Stromal cell of bone marrow (primary cell): ENCODE data around the gene HOXA6.

ENCODE experiments used
- DNase-seq: peaks from one replicate; pipeline ENCODE4 v3.0.0-alpha.2; 2012; ENCODE audit warnings: low read depth

The HOXA6 gene

DNA sequence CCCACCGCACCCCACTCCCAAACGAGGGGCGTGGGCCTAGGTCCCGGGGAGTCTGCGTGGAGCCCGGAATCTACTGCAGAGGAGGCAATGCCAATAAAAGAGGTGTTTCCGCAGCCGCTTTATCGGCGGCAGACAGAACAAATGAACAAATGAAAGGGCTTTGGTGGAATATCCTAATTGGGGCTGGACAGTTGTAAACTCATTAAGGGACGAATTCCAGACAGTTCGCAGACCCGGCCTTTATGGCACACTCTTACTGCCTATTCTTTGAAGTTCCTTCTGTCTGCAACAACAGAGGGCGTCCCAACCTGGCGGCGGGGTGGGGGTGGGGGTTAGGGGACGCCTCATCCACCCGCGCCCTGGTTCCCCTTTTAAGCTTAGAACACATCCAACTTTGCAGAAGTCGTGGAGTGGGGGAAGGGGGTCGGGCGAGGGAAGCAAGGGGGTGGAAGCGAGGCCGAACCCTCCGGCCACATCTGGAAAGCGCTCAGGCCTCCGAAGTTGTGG, 13.7 kb upstream of the HOXA6 start:
- no peak for DNase-seq

DNA sequence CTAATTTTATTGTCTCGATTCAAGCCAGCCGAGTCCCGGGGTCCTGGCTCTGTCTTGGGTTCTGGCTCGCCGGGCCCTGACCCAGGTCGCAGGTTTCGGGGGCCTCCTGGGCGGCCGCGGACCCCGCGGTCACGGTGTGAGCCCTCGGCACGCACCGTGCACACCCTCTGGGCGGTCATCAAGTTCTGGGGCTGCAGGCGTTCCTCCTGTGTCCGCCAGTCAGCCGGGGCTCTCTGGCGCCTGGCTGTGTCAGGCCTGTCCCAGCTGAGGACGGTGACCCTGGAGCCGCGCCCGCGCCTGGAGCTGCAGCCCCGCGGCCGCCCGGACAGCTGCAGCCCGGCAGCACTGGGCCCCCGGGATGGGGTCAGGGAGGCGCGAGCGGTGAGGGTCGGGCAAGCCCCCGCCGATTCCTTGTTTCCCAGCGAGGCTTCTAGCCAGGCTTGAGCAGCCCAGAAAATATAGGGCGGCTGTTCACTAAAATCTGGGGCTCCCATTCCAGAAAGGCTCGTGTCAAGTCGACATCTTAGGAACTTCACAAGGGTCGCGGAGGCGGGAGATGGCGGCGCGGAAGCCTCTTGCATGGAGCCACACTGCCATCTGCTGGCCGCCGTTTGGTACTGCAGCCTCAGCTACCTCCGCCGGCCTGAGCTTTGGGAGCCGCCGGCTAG, 13.1 kb upstream of the HOXA6 start:
- no peak for DNase-seq

DNA sequence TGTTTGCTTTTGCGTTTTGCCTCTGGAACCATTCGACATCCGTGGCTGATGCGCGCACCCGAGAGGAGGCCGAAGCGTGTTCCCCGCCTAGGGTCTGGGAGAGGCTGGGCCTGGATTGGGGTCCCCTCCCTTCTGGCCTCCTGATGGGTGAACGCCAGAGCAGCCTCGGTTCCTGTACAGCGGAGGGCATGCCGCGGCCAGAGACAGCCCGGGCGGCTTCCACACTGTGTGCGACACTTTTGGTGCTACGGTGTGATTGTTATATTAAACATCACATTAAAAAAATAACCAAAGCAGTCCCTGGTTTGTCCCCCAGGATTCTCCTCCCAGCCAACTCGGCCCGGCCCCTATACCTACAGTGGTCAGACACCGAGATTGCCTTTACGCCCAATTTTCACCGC, 12.6 kb upstream of the HOXA6 start:
- DNase-seq: no peak

DNA sequence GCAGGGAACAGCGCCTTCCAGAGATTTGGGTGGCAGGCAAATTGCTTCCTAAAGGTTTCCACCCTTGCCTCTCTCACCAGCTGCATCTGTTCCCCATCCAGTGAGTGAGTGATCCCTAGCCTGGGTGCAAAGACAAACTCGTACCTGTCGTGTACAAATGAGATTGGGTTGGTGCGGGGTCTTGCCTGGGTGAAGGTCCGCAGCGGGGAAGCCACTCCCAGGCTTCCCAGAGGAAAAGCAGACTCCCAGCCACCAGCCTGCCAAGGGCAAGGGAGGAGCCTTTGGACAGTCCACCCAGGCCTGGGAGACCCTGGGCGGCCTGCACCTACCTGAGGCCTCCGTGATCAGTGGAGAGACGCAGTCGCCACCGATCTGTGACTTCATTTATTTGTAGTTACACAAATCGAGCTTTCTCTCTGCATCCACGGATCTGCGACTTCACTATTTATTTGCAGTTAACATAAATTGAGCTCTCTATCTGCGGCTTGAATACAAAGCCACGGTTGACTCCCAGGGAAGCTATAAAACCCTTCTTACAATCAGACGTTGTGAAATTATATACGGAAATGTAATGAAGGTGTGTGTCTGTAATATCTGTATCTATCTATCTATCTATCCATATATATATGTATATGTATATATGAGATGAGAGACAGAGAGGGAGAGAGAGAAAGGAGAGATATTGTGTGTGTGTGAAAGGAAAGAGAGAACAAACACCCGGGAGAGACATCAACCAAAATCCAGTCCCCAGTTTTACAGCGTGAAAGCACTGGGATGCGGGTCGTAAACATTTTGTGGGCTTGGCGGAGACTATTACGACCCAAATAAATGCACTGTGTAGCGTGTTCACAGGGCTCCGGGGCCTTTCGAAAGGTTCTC, 11.9 kb upstream of the HOXA6 start:
- DNase-seq: no peak

- DNase-seq: no peak
Observed at GRCh38 chr7:27158436-27159265, 11.1 kb upstream of the HOXA6 start.

GRCh38 chr7:27157702-27158431, 10.3 kb upstream of the HOXA6 start:
- no peak for DNase-seq

DNA sequence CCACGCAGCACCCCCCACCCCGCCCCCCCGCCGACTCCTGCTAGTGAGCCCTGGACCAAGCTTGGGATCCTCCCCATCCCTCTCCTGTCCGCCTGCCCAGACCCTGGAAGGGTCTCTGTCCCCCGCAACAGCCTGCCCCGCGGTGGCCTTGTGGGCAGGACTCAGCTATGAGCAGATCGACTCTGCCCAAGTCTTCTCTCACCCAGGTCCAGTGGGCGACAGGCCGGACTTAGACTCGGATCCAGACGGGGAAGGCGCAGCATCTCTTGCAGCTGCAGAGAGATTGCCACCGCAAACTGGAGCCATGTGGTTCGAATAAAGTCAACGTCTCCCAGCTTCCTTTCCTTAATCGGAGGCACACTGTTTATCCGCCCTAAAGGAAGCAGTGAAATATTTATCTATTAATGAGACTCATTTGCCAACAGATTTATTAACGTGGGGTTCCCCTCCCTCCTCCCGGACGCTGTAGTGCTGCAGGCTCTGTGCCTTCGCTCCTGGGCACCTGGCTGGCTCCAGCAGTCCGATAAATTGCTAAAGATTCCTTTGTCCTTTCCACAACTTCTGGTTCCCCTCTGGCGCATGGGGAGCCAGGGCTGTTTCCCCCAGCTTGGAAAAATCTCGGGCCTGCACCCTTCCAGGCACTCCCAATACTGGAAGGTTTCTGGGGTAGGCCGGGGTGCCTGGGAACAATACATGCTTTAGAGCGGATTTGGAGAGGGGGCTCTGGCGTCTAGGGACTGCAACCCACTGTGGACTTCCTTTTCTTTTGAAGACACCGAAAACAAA, 9.5 kb upstream of the HOXA6 start:
- DNase-seq: no peak

DNA sequence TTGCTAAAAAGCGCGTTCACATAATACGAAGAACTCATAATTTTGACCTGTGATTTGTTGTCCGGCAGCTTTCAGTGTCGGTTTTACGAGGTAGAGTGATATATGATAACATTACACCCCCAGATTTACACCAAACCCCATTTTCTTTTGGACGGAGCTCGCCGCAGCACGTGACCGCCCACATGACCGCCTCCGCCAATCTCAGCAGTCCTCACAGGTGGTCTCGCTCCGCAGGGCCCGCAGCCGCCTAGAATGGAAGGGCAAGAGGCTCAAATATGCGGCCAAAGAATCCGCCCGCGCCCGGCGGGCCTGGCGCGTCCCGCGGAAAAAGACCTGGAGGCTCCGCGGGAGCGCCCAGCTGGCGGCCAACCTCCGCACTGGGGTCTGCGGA, 8.9 kb upstream of the HOXA6 start, which contains the start of gene HOXA7:
TSS of gene HOXA7 (minus strand) at position 168 of the 391 bp plus-strand sequence. CDS start at position 38, 130 bp downstream.
- DNase-seq: peak; percentile 64

DNA sequence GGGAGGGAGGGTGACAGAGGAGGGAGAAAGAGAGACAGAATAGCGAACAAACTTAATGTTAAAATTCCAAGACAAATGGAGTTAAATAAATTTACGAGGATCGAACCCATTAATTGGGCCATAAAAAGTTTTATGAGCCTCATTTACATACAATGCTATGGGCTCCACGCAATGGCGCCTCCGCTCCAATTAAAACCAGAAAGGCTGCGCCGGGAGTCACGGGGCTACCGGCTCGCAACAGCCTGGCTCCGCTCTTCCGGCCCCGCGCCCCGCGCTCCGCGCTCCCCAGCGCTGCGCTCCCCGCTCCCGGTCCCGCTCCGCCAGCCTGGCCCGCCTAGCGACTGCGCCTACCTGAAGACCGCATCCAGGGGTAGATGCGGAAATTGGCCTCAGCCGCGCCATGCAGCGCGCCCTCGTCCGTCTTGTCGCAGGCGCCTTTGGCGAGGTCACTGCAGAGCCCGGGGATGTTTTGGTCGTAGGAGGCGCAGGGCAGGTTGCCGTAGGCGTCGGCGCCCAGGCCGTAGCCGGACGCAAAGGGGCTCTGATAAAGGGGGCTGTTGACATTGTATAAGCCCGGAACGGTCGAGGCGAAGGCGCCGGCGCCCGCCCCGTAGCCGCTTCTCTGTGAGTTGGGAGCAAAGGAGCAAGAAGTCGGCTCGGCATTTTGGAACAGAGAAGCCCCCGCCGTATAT, 8.4 kb upstream of the HOXA6 start:
- no peak for DNase-seq

DNA sequence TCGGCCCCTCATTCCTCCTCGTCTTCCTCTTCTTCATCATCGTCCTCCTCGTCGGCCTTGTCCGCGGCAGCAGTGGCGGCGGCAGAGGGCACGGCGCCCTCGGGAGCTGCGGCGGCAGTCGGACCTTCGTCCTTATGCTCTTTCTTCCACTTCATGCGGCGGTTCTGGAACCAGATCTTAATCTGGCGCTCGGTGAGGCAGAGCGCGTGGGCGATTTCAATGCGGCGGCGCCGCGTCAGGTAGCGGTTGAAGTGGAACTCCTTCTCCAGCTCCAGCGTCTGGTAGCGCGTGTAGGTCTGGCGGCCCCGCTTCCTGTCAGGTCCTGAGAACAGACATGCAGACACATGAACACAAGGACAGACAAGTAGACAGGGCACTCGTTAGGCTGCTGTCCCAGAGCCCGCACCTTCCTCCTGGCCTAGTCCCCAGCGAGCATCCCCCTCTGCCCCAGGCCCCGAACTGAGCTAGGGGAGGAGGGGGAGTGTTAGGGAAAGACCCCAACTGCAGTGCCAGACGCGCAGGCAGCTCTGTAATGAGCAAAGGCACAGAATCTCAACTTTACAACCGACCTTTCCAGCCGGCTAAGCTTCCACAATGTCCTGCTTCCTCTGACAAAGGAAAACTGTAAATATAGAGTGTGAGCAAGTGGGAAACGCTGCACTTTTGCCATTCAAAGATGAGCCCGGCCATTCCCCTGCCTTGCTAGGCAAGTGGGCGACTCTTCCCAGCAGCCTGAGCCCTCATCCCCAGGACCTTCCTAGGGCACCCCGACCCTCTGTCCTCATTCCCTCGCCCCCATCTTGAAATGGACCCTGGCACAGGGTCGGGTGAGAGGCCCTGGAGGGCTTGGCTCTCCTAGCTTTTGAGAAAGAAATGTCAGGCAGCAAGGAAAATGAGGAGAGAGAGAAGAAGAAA, 7.6 kb upstream of the HOXA6 start:
- DNase-seq: no peak

- no peak for DNase-seq
Observed at GRCh38 chr7:27154369-27154768, 6.8 kb upstream of the HOXA6 start.

- DNase-seq: no peak
Observed at GRCh38 chr7:27153526-27153925, 6.0 kb upstream of the HOXA6 start.

GRCh38 chr7:27152816-27153442, 5.4 kb upstream of the HOXA6 start:
- no peak for DNase-seq

DNA sequence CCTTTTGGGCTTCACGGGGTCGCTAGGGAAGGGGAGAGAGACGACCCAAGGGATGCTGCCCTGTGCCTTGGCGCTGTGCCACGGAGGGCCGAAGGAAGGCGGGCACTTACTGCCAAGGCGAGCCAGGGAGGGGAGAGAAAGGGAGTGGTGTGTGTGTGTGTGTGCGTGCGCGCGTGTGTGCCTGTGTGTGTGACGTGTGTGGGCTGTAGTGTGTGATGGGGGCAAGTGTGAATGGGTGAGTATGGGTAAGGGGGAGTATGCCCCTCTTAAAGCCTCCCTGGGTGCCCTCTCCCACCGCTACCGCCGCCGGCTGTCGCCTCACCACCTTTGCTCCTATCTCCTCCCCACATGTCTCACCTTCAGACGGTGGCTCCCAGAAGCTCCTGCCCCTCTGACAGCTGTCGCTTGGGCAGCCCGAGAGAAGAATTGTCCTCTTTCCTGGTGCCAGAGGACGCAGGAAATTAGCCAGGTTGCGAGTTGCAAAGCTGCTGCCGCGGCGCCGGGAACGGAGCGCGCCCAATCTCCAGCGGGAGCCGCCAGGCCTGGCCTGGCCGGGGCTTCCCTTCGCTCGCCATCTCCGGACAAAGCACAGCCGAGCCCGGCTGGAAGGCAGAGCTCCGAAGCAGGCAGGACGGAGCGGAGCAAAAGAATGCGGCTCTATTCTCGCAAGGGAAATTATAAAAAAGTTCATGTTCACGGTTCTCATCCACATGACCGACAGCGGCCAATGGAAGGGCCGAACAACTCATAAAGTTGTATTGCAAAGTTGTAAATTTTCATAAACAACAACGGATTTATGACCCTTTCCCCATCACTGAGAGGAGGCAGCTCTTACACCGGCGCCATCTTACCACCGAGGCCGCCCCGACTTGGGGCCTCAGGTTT, 4.6 kb upstream of the HOXA6 start, which contains the start of gene HOXA3:
TSS of gene HOXA3 (minus strand) at position 653 of the 885 bp plus-strand sequence. CDS start 41,943 bp downstream, outside the sequence.
- peak; percentile 85 for DNase-seq

GRCh38 chr7:27151341-27151930, 3.9 kb upstream of the HOXA6 start:
- no peak for DNase-seq

DNA sequence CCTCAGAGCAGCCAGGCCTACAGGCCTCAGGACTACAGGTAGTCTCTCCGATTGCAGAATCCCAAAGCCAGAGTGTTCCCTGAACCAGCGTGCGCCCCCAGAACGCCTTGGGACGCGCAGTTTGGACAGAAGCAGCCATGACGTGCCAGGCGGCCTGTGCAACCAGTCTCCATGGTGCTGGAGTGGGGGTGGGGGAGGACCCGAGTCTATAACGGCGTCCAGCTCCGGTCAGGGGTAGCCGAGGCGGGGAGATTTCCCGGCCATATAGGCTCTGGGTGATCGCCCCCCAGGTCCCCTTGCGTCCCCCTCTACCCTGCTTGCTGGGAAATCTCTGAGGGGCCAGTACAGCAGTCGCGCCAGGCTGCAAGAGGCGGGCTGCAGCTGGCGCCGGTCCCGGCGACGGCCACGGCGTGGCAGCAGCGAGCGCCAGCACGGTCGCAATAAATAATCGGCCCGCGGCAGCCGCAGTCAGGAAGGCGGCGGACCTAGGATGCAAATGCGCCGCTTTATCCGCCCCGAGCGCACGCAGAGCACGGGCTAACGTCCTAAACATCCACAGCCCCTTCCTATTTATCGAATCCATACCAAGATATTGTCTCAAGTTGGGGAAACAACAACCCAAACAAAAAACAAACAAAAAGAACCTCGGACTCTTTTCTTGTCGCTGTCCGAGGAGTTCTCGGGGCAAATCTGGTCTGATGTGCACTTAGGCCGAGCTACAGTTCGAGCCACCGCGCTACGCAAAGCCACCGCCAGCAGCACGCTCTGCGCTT, 3.2 kb upstream of the HOXA6 start:
- peak; percentile 65 for DNase-seq
